Astrocyte (in vitro differentiated cells and primary cell): ENCODE results near the gene ERMAP.

Experiments
- CTCF ChIP-seq: IDR thresholded peaks from 2 replicates; pipeline ENCODE4 v1.5.1; 2011; ENCODE audit warnings: low read depth, mild to moderate bottlenecking, inconsistent platforms, low read length, moderate library complexity; ENCODE audit not compliant: insufficient read depth
- EZH2 ChIP-seq: IDR thresholded peaks from 2 replicates; pipeline ENCODE4 v1.6.1; 2012; ENCODE audit warnings: mild to moderate bottlenecking, low read length, inconsistent platforms; ENCODE audit not compliant: insufficient read depth

- TF ChIP-seq CTCF (no peak), EZH2 (no peak)
Measured at GRCh38 chr1:42847721-42848460, 31.0 kb downstream of the ERMAP start.
